Adrenal gland (tissue), 12 donors: ENCODE results near the gene DUSP22. TPM values are rescaled to one million over a fixed set of nuclear protein-coding genes. Genes with fewer than 3 reads are reported as not detected.

Experiments used
- DNase-seq, 7 donors: peaks; one replicate each; pipeline ENCODE4 v3.0.0-alpha.2; 2019 to 2020
- H3K27ac ChIP-seq, 5 donors: fragments of 200-600 bp; sonication (generic) in 4 of 5; 1 replicate in 3 of 5; 2 replicates in 2 of 5; pipeline versions ENCODE4 v1.5.1 to v1.8.0; 2016 to 2020; ENCODE audit warnings: mild to moderate bottlenecking in 1 of 5
- H3K27me3 ChIP-seq: fragments of 200-600 bp; 2 replicates; pipeline ENCODE4 v1.8.0; 2021
- H3K36me3 ChIP-seq, 2 donors: fragments of 200-600 bp; replicated peaks in 1 of 2; 1 replicate in 1 of 2; 2 replicates in 1 of 2; pipeline versions ENCODE4 v1.5.1 to v1.8.0; 2018 to 2022
- H3K4me1 ChIP-seq, 2 donors: fragments of 200-600 bp; replicated peaks in 1 of 2; 1 replicate in 1 of 2; 2 replicates in 1 of 2; pipeline versions ENCODE4 v1.5.1 to v1.8.0; 2018 to 2021
- H3K4me3 ChIP-seq, 4 donors: fragments of 200-600 bp; sonication (generic) in 3 of 4; one replicate each; pipeline ENCODE4 v1.5.1; 2016 to 2018
- H3K9me3 ChIP-seq, 3 donors: fragments of 200-600 bp; sonication (generic) in 1 of 3; replicated peaks in 1 of 3; 1 replicate in 2 of 3; 2 replicates in 1 of 3; pipeline versions ENCODE4 v1.5.1 to v1.8.0; 2016 to 2021
- CTCF ChIP-seq, 6 experiments: fragments of 450-650 bp in 4 of 6; fragments of 200-600 bp in 2 of 6; sonication (generic) in 1 of 6; IDR thresholded peaks; 1 replicate in 5 of 6; 2 replicates in 1 of 6; pipeline versions ENCODE4 v1.5.1 to v1.8.0; 2016 to 2021; ENCODE audit warnings: antibody characterized with exemption in 6 of 6, mild to moderate bottlenecking in 2 of 6, moderate library complexity in 1 of 6
- POLR2A ChIP-seq, 2 donors: fragments of 450-650 bp; IDR thresholded peaks; one replicate each; pipeline ENCODE4 v1.6.1; 2017; ENCODE audit warnings: antibody characterized with exemption in 2 of 2, mild to moderate bottlenecking in 2 of 2, moderate library complexity in 1 of 2
- WGBS, 4 donors: extraction: QIAGEN DNeasy Blood & Tissue Kit in 2 of 4; methylation state at CpG; one replicate each; pipeline versions ENCODE4 v1.1.5 to v1.1.7; 2013 to 2017; 5-methylcytosine and 5-hydroxymethylcytosine counted together
- intact Hi-C, 2 donors: fragments of 100-400 bp; cut with DNase I; formaldehyde crosslinking; loops; one replicate each; pipeline versions ENCODE4 v1.14.1 to v1.15.0; 2022 to 2023
- polyA plus RNA-seq, 3 donors: library from polyadenylated mRNA; stranded (reverse); fragments of 200-250 nt in 2 of 3; fragments of 350-450 nt in 1 of 3; fragmentation: Illumina TruSeq in 1 of 3; extraction: RNeasy Lipid Tissue Mini Kit (QIAGEN cat#74804) in 1 of 3; gene quantifications; one replicate each; pipeline ENCODE4 v1.2.3, GENCODE V29; 2013 to 2014
- total RNA-seq, 9 donors: library from RNA; depleted of rRNA in 4 of 9; stranded (reverse); fragments of >200 nt in 4 of 9; fragments of 120-200 nt in 1 of 9; fragmentation: NEBNext Ultra II Directional in 1 of 9; extraction: Animal tissue kit (Norgen Biotek cat#: 25700) in 1 of 9; gene quantifications; one replicate each; pipeline versions ENCODE4 v1.1.0 to v1.2.4, GENCODE V29; 2013 to 2023
- donor health status: healthy with polysubstance abuse.
- donor health status: Bipolar disorder and iron deficiency.
- donor health status: DM: yes; HTN: yes; CAD: no.
- donor health status: DM: no; HTN: no; CAD: no.
- donor health status: DM: no; HTN: no; CAD: no.
- donor health status: DM: yes; HTN: yes; CAD: no.

Gene DUSP22
- total and polyA plus RNA-seq, 12 donors, result 16.7 to 39.3 (median 25.9) TPM

- H3K4me1 ChIP-seq, result peaks cover 0 to 4% of the 10 kb centered on the region in 2 donors
- no peak for DNase-seq
- WGBS, 4 donors, result 84 to 89% (median 86%) methylated on average over 13 of the region's 13 CpGs
- intact Hi-C loops, result no loop called here
- no peaks in the 10 kb centered on the region for H3K9me3 ChIP-seq
- H3K27ac ChIP-seq, result no peak overlapping the region
- no peaks in the 10 kb centered on the region for H3K27me3 ChIP-seq
- no peak for TF ChIP-seq CTCF (IDR thresholded peaks at IDR 0.05)
- no peak for TF ChIP-seq POLR2A (IDR thresholded peaks at IDR 0.05)
- no peak overlapping the region for H3K4me3 ChIP-seq
- no peaks in the 10 kb centered on the region for H3K36me3 ChIP-seq
Observed at GRCh38 chr6:326896-327537, 34.7 kb downstream of the DUSP22 start.

- TF ChIP-seq CTCF (IDR thresholded peaks at IDR 0.05) (no peak), POLR2A (IDR thresholded peaks at IDR 0.05) (no peak)
- Histone ChIP-seq H3K4me1 (peaks cover 0 to 4% of the 10 kb centered on the region in 2 donors), H3K9me3 (no peaks in the 10 kb centered on the region), H3K36me3 (no peaks in the 10 kb centered on the region), H3K27ac (no peak overlapping the region), H3K4me3 (no peak overlapping the region), H3K27me3 (no peaks in the 10 kb centered on the region)
- no peak for DNase-seq
- WGBS, 4 donors, result 61 to 70% (median 62%) methylated on average over 10 of the region's 10 CpGs
- intact Hi-C loops, result no loop called here
Observed at GRCh38 chr6:327538-328116, 35.3 kb downstream of the DUSP22 start.

DNA sequence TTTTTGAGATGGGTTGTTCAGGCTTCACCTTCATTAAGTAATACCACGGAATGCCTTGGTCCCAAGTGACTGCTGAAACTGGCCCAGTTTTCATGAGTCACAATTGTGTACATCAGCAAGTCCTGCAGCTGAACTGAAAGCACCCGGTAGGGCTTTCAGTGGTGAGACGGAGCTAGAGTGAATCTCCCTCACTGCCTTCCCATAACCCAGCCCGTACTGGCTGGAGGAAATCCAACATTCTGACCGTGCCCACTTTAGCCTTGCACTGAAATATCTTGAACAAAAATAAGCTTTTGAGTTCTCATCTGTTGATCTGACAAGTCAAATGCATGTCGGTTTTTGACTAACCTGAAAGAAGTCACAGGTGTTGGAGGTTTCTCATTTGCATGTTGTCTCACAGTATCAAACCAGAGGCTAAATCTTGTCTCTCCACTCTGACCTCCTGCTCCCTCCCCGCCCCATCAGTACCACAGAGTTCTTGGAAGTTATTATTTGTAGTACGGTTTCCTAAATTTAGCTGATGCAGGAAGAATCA is 35.9 kb downstream of the DUSP22 start:
- peaks cover 0 to 4% of the 10 kb centered on the region in 2 donors for H3K4me1 ChIP-seq
- no peaks in the 10 kb centered on the region for H3K9me3 ChIP-seq
- H3K36me3 ChIP-seq, result no peaks in the 10 kb centered on the region
- WGBS, 4 donors, result 36 to 45% (median 41%) methylated on average over 8 of the region's 8 CpGs
- intact Hi-C loops, result no loop called here
- H3K27ac ChIP-seq, result no peak overlapping the region
- peak in 1 of 6 experiments; percentile 9 for TF ChIP-seq CTCF (IDR thresholded peaks at IDR 0.05)
- TF ChIP-seq POLR2A (IDR thresholded peaks at IDR 0.05), result no peak
- no peak overlapping the region for H3K4me3 ChIP-seq
- peak; percentile 38 to 80 (median 72) for DNase-seq
- H3K27me3 ChIP-seq, result no peaks in the 10 kb centered on the region

DNA sequence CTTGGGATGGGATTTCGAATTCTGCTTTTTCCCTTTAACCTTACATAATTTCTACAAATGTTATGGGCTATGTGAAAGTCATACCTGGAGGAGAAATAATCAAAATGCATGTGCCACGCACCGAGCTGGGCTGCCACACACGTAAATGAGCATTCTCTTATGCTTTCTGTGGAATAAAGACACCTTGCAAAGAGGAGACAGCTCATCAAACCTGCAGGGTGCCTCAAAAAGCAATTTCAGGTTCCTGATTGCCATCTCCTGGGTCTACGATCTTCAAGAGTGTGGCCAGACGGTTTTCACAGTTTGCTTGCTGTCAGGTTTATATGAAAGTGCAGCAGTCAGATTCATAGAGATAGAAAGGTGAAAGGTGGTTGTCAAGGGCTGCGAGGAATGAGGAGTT is 36.6 kb downstream of the DUSP22 start:
- Histone ChIP-seq H3K4me1 (peaks cover 0 to 4% of the 10 kb centered on the region in 2 donors), H3K4me3 (no peak overlapping the region), H3K27me3 (no peaks in the 10 kb centered on the region), H3K36me3 (no peaks in the 10 kb centered on the region), H3K27ac (no peak overlapping the region), H3K9me3 (no peaks in the 10 kb centered on the region)
- intact Hi-C loops, result no loop called here
- no peak for DNase-seq
- TF ChIP-seq POLR2A (IDR thresholded peaks at IDR 0.05), result no peak
- TF ChIP-seq CTCF (IDR thresholded peaks at IDR 0.05), result no peak
- 71 to 83% (median 74%) methylated on average over 7 of the region's 7 CpGs for WGBS, 4 donors
